Activated CD8-positive, alpha-beta memory T cell treated with anti-CD3 and anti-CD28 coated beads, Interleukin-2, amount 50 U/mL, for 24 hours (primary cell): Measurements from ENCODE around the gene CWC25.
A peak's percentile ranks its signal among the peaks of the same experiment; 100 is the strongest.

ENCODE experiments used
- DNase-seq: peaks from one replicate; pipeline ENCODE4 v3.0.0-alpha.2; 2020; ENCODE audit errors: extremely low read depth

CWC25 gene

DNA sequence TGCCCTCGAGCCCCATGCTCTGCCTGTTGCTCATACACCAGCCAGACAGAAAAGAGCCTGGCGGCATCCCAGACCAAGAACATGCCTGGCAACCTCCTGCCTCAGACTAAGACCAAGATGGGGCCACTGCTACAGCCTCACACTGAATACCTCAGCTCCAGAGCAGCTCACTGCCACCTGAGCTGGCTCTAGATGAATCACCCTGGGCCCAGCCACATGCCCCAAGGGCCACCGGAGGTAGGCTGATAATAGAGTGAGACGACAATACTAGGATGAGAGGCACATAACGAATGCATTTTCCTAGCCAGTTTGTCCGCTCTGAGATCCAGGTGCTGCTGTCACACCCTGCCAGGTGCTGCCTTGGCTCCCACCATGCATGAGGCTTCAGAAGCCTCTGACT lies 38.7 kb downstream of the CWC25 start:
- no peak for DNase-seq

DNA sequence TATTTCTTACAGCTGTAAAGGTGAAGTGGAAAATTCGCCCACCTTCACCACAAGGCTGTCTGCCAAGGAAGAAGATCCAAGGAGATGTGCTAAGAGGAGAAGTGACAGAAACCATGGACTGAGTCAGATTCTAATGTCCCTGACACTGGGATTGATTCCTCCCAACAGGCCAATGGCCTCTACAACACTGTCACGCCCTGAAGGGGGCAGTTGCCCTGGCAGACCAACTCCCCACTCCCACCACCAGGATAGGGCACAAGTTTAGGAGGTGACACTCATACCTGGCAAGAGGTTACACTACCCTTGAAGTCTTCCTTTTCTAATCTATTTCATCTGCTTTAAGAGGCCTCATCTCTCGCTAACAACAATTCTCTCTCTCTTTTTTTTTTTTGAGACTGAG lies 41.9 kb downstream of the CWC25 start:
- DNase-seq: no peak

DNA sequence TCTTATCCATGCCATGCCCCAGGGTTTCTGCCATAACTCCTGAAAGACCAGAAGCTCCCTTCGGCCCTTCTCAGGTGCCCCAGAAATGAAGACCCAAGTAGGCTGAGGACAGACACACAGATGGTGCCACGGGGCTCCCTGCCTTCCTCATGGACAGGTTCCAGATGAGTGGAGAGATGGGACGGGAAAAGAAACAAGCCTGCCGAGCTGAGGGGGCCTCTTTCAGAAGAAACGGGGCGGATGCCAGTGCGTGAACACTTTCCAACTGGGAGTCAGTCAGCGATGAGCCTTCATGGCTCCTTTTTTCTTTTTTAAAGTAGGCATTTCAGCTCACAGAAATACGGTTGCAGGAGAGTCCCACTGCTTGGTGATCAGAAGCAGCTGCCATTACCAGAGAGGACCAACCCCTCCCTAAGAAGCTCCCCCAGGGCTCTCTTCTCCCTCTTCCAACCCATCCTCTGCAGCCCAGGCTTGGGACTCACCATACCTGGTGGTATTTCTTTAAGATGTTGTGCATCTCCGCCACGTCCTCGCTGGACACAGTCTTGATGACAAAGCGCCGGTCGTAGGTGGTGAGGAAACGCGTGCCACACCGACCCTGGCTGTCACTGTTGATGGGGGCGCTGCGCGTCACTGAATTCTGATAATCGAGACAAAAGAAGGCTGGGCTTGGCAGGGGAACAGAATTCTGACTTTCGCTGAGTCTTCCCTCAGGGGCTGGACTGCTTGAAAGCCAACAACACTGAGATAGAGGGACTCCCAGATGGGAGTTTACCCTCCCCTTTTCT lies 45.0 kb downstream of the CWC25 start:
- DNase-seq: no peak

- no peak for DNase-seq
Observed at GRCh38 chr17:38777641-38778250, 47.4 kb downstream of the CWC25 start.

GRCh38 chr17:38773258-38773657 lies 51.9 kb downstream of the CWC25 start:
- DNase-seq: no peak

DNA sequence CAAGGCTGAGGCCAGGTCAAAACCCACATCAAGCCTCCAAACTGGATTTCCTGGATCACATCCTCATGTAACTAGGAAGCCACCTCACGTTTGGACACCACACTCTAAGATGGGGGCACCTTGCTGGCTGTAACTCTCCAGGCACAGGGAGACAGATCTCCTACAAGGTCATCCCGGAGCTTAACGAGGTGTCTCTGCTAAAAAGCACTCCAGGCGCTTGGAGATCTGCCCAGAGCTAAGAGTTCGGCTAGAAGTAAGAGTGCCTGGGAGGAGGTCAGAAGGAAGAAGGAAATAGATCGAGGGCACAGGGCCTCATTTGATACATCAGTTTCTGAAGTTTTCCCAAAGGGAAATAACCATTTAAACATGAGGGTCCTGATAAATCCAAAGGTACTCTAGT lies 56.7 kb downstream of the CWC25 start:
- no peak for DNase-seq

DNA sequence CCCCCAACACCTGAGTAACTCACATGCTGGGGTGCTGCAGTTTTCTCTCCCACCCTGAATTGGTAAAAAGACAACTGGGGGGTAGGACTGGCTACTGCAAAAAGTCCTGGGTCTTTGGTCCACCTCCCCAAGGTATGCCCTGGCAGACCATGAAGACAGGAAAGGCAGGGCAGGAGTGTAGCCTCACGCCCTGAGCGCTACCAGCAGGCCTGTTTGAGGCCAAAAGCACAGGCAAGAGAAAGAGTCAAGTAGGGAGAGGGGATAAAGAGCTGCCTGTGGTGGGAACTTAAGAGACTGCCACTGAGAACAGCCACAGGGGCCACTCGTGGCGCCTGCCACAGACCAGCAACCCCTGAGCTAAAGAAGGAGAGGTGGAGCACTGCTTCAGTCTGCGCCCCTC lies 58.8 kb downstream of the CWC25 start:
- no peak for DNase-seq

DNA sequence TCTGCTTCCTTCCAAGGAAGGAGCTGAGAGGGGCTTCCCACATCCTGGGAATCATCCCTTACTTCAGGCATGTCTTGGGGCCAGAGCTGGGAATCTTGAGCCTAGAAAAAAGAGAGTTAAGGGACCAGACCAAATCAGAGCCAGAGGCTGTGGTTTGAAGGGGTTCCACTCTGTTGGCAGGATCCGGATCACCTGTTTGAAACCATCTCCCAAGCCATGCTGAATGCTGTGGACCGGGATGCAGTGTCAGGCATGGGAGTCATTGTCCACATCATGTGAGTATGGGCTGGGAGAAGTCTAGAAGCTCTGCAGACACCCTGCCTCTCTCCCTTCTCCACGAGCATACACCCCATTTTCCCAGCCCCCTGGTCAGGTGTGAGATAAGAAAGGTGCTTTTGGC lies 62.9 kb downstream of the CWC25 start:
- no peak for DNase-seq

- no peak for DNase-seq
Observed at GRCh38 chr17:38761612-38762011, 63.5 kb downstream of the CWC25 start.

GRCh38 chr17:38753071-38753506 lies 72.0 kb downstream of the CWC25 start:
- DNase-seq: no peak

- DNase-seq: peak; percentile 93
Observed at GRCh38 chr17:38752308-38753070, 72.6 kb downstream of the CWC25 start, which contains the start of gene PSMB3. Gene PSMB3 (plus strand): TSS chr17:38752741. CDS start chr17:38752827, 86 bp downstream.

DNA sequence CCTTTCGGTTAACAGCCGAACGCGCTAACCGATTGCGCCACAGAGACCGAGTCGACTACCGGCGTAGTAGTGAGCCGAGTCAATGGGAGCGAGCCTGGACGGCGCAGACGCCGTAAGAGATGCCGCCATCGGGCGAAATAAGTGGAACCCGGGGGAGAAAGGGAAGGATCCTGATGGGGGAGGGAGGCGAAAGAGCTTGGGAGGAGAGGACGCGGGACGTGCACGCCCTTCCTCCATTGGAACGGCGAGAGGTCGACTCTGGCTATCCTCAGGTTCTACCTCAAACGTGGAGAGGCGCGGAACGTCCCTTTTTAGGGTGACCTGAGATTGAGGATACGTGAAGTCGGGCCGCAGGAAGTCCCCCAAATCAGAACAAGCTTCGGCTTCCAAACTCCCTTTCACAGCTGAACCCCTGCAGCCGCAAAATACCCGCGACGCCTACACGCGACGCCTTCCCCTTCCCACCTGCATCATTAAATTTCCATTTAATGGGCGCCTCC lies 73.3 kb downstream of the CWC25 start:
- no peak for DNase-seq

DNA sequence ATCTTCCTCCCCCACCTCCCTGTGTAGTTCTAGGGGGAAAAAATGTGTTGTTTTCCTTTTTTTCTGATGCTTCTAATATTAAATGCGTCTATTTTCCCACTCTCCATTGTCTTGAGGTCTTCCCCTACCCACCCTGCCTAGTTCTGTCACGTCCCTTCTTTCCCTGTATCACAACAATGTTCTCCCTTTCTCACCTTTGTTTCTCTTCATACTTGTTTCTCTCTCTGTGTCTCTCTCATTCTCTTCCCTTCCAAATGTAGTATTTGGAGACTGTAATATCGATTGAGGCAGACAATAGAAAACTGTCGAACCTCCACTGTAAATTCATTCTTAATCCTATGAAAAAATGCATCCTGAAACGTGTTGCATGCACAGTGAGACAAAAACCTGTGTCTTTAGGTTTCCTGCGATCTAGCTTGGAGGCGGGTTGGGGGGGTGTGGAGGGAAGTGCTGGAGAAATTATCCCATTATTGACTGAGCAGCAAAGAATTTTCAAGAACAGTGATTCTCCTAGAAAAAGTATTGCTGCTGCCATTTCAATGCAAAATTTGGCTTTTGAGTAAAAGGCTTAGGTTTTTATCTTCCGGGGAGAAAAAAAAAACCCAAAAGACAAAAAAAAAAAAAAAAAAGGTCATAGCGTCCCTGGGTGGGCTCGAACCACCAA lies 73.8 kb downstream of the CWC25 start:
- no peak for DNase-seq
